Progenitor cell of endocrine pancreas (in vitro differentiated cells): ENCODE measurements around the gene TRIM39. TPM values are rescaled to one million over a fixed set of nuclear protein-coding genes. Genes with fewer than 3 reads are reported as not detected.

Source experiments
- DNase-seq: peaks from one replicate; pipeline ENCODE4 v3.0.0; 2021; ENCODE audit warnings: low spot score; ENCODE audit not compliant: unreplicated experiment
- H3K27ac Mint-ChIP-seq: 2 replicates; pipeline ENCODE4 v1.8.0; 2021; ENCODE audit warnings: mild to moderate bottlenecking, moderate library complexity, mixed read lengths
- H3K27me3 Mint-ChIP-seq: 2 replicates; pipeline ENCODE4 v1.8.0; 2021; ENCODE audit warnings: mixed read lengths
- H3K36me3 Mint-ChIP-seq: 2 replicates; pipeline ENCODE4 v1.8.0; 2022; ENCODE audit warnings: mixed read lengths; ENCODE audit not compliant: insufficient read depth
- H3K4me1 Mint-ChIP-seq: 2 replicates; pipeline ENCODE4 v1.8.0; 2021; ENCODE audit warnings: low read depth, mixed read lengths
- H3K4me3 Mint-ChIP-seq: 2 replicates; pipeline ENCODE4 v1.8.0; 2021; ENCODE audit warnings: low read depth, mild to moderate bottlenecking, moderate library complexity, mixed read lengths
- H3K9me3 Mint-ChIP-seq: 2 replicates; pipeline ENCODE4 v1.8.0; 2021; ENCODE audit warnings: low read depth, mixed read lengths
- total RNA-seq: library from RNA; stranded (reverse); gene quantifications from 2 replicates; pipeline ENCODE4 v1.2.1, GENCODE V29; 2021
- TF ChIP-seq, protein P1 (sequence below): fragments of 200-600 bp; sonication (generic); IDR thresholded peaks from one replicate; pipeline ENCODE4 v1.5.0; 2021; ENCODE audit warnings: antibody characterized with exemption, mild to moderate bottlenecking; ENCODE audit not compliant: unreplicated experiment

The TRIM39 gene
- total RNA-seq, 1 donor from 2014 or later = 17.9 TPM

DNA sequence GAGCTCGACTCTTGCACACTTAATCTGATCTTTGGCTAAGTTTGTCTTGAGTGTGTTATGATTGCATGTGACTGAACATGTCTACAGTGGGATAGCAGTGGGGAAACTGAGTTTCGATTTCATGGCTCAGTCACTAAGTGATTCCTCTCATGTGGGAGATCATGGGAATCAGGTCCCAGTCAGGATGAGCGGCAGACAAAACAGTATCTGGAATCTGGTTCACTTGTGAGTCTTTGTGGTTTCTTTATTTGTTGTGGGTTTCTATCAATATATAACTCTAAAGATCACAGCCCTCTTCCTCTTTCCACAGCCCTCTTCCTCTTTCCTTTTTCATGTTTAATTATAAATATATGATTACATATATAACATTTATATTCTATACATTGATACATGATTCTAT is 22.2 kb downstream of the TRIM39 start:
- H3K27me3 Mint-ChIP-seq = no peaks in the 10 kb centered on the region
- peaks cover 6% of the 10 kb centered on the region for H3K4me1 Mint-ChIP-seq
- peaks cover 6% of the 10 kb centered on the region for H3K36me3 Mint-ChIP-seq
- H3K9me3 Mint-ChIP-seq = no peaks in the 10 kb centered on the region
- DNase-seq = no peak
- H3K4me3 Mint-ChIP-seq = no peak overlapping the region
- H3K27ac Mint-ChIP-seq = no peak overlapping the region
- TF ChIP-seq, protein P1, sequence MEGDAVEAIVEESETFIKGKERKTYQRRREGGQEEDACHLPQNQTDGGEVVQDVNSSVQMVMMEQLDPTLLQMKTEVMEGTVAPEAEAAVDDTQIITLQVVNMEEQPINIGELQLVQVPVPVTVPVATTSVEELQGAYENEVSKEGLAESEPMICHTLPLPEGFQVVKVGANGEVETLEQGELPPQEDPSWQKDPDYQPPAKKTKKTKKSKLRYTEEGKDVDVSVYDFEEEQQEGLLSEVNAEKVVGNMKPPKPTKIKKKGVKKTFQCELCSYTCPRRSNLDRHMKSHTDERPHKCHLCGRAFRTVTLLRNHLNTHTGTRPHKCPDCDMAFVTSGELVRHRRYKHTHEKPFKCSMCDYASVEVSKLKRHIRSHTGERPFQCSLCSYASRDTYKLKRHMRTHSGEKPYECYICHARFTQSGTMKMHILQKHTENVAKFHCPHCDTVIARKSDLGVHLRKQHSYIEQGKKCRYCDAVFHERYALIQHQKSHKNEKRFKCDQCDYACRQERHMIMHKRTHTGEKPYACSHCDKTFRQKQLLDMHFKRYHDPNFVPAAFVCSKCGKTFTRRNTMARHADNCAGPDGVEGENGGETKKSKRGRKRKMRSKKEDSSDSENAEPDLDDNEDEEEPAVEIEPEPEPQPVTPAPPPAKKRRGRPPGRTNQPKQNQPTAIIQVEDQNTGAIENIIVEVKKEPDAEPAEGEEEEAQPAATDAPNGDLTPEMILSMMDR = no peak

- no peaks in the 10 kb centered on the region for H3K9me3 Mint-ChIP-seq
- peaks cover 6% of the 10 kb centered on the region for H3K36me3 Mint-ChIP-seq
- no peak for DNase-seq
- no peak overlapping the region for H3K27ac Mint-ChIP-seq
- no peak overlapping the region for H3K4me3 Mint-ChIP-seq
- peaks cover 6% of the 10 kb centered on the region for H3K4me1 Mint-ChIP-seq
- TF ChIP-seq, protein P1 = no peak
- H3K27me3 Mint-ChIP-seq = no peaks in the 10 kb centered on the region
Measured at GRCh38 chr6:30349421-30350177, 22.9 kb downstream of the TRIM39 start.

DNA sequence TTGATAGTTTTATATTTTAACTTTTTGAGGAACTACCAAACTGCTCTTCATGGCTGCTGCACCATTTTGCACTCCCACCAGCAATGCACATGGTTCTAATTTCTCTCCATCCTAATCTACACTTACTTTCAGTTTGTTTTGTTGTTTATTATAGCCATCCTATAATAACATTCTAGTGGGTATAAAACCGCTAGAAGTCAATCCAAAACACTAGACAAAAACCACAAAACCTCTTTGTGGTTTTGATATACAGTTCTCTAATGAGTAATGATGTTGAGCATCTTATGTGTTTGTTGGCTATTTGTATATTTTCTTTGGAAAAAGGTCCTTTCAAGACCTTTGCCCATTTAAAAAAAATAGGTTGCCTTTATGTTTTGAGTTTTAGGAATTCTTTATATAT is 23.8 kb downstream of the TRIM39 start:
- no peak overlapping the region for H3K27ac Mint-ChIP-seq
- no peak for DNase-seq
- H3K9me3 Mint-ChIP-seq = no peaks in the 10 kb centered on the region
- no peaks in the 10 kb centered on the region for H3K27me3 Mint-ChIP-seq
- TF ChIP-seq, protein P1 = no peak
- peaks cover 6% of the 10 kb centered on the region for H3K36me3 Mint-ChIP-seq
- H3K4me1 Mint-ChIP-seq = peaks cover 6% of the 10 kb centered on the region
- no peak overlapping the region for H3K4me3 Mint-ChIP-seq

DNA sequence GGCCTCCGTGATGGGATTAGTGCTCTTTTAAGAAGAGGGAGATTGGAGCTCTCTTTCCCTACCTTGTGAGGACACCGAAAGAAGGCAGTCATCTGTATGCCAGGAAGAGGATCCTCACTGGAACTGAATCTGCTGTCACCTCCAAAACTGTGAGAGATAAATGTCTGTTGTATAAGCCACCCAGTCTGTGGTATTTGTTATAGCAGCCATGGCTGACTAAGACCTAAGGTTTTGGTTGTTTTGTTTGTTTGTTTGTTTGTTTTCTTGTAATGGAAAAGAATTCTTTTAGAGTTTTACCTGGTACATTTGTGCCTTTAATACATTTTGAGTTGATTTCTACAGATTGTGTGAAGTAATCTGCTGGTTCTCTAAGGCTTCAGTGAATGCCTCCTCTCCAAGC is 25.8 kb downstream of the TRIM39 start:
- no peaks in the 10 kb centered on the region for H3K4me1 Mint-ChIP-seq
- H3K4me3 Mint-ChIP-seq = no peak overlapping the region
- no peak overlapping the region for H3K27ac Mint-ChIP-seq
- no peaks in the 10 kb centered on the region for H3K36me3 Mint-ChIP-seq
- H3K27me3 Mint-ChIP-seq = peaks cover 10% of the 10 kb centered on the region
- TF ChIP-seq, protein P1 = no peak
- H3K9me3 Mint-ChIP-seq = no peaks in the 10 kb centered on the region
- DNase-seq = no peak

GRCh38 chr6:30355281-30355680 is 28.6 kb downstream of the TRIM39 start:
- Mint-ChIP-seq H3K9me3 (no peaks in the 10 kb centered on the region), H3K27me3 (peaks cover 36% of the 10 kb centered on the region), H3K4me1 (peaks cover 1% of the 10 kb centered on the region), H3K36me3 (no peaks in the 10 kb centered on the region), H3K27ac (no peak overlapping the region), H3K4me3 (no peak overlapping the region)
- DNase-seq = no peak
- TF ChIP-seq, protein P1 = no peak
